Trophoblast cell (in vitro differentiated cells and primary cell): ENCODE data around the gene ATF6.

Source experiments
- DNase-seq, 2 donors: peaks; one replicate each; pipeline ENCODE4 v3.0.0-alpha.2; 2016
- H2AFZ ChIP-seq: 2 replicates; pipeline ENCODE4 v1.6.1; 2013; ENCODE audit warnings: low read length, moderate library complexity, mild to moderate bottlenecking; ENCODE audit not compliant: insufficient read depth, poor library complexity
- H2AK5ac ChIP-seq: 2 replicates; pipeline ENCODE4 v1.6.1; 2013; ENCODE audit warnings: mild to moderate bottlenecking, low read length
- H2BK120ac ChIP-seq: 2 replicates; pipeline ENCODE4 v1.6.1; 2013; ENCODE audit warnings: low read length, mild to moderate bottlenecking, moderate library complexity; ENCODE audit not compliant: insufficient read depth, poor library complexity
- H2BK12ac ChIP-seq: 2 replicates; pipeline ENCODE4 v1.6.1; 2013; ENCODE audit warnings: mild to moderate bottlenecking, low read length, moderate library complexity
- H2BK5ac ChIP-seq: 2 replicates; pipeline ENCODE4 v1.6.1; 2013; ENCODE audit warnings: low read length, low read depth, moderate library complexity, mild to moderate bottlenecking; ENCODE audit not compliant: poor library complexity
- H3K14ac ChIP-seq: 2 replicates; pipeline ENCODE4 v1.6.1; 2013; ENCODE audit warnings: mild to moderate bottlenecking, low read length
- H3K18ac ChIP-seq: 2 replicates; pipeline ENCODE4 v1.6.1; 2013; ENCODE audit warnings: mild to moderate bottlenecking, low read length
- H3K23ac ChIP-seq: 2 replicates; pipeline ENCODE4 v1.6.1; 2013; ENCODE audit warnings: low read length
- H3K27ac ChIP-seq: 2 replicates; pipeline ENCODE4 v1.5.1; 2013; ENCODE audit warnings: low read depth, mild to moderate bottlenecking, inconsistent platforms, low read length, moderate library complexity
- H3K27me3 ChIP-seq: 2 replicates; pipeline ENCODE4 v1.6.1; 2013; ENCODE audit warnings: inconsistent platforms, mild to moderate bottlenecking, low read length, moderate library complexity; ENCODE audit not compliant: insufficient read depth
- H3K36me3 ChIP-seq, 2 experiments: 1 replicate in 1 of 2; 2 replicates in 1 of 2; pipeline ENCODE4 v1.6.1; 2013; ENCODE audit warnings: low read length in 2 of 2, mild to moderate bottlenecking in 2 of 2, moderate library complexity in 1 of 2; ENCODE audit not compliant: insufficient read depth in 2 of 2, control insufficient read depth in 1 of 2
- H3K4ac ChIP-seq: 2 replicates; pipeline ENCODE4 v1.6.1; 2013; ENCODE audit warnings: low read depth, mild to moderate bottlenecking, low read length, moderate library complexity
- H3K4me1 ChIP-seq, 2 experiments: 1 replicate in 1 of 2; 2 replicates in 1 of 2; pipeline ENCODE4 v1.6.1; 2013; ENCODE audit warnings: low read length in 2 of 2, mild to moderate bottlenecking in 2 of 2, moderate library complexity in 1 of 2; ENCODE audit not compliant: insufficient read depth in 2 of 2, control insufficient read depth in 1 of 2
- H3K4me2 ChIP-seq: 2 replicates; pipeline ENCODE4 v1.6.1; 2013; ENCODE audit warnings: inconsistent platforms, mild to moderate bottlenecking, low read length, moderate library complexity
- H3K4me3 ChIP-seq: 2 replicates; pipeline ENCODE4 v1.5.1; 2013; ENCODE audit warnings: mild to moderate bottlenecking, low read depth, low read length, inconsistent platforms
- H3K79me1 ChIP-seq: one replicate; pipeline ENCODE4 v1.6.1; 2013; ENCODE audit warnings: low read length
- H3K79me2 ChIP-seq: 2 replicates; pipeline ENCODE4 v1.6.1; 2013; ENCODE audit warnings: low read length, mild to moderate bottlenecking; ENCODE audit not compliant: control insufficient read depth, insufficient read depth, poor library complexity
- H3K9ac ChIP-seq: 2 replicates; pipeline ENCODE4 v1.6.1; 2013; ENCODE audit warnings: mild to moderate bottlenecking, low read length
- H3K9me3 ChIP-seq: 2 replicates; pipeline ENCODE4 v1.6.1; 2013; ENCODE audit warnings: low read depth, mild to moderate bottlenecking, control low read depth, inconsistent platforms, low read length; ENCODE audit not compliant: insufficient read depth
- H4K12ac ChIP-seq: 2 replicates; pipeline ENCODE4 v1.6.1; 2013; ENCODE audit warnings: low read depth, mild to moderate bottlenecking, low read length, moderate library complexity
- H4K8ac ChIP-seq: 2 replicates; pipeline ENCODE4 v1.6.1; 2013; ENCODE audit warnings: low read depth, mild to moderate bottlenecking, low read length, moderate library complexity
- H4K91ac ChIP-seq: one replicate; pipeline ENCODE4 v1.6.1; 2013; ENCODE audit warnings: low read depth, mild to moderate bottlenecking, low read length, moderate library complexity
- WGBS: extraction: QIAGEN DNeasy Blood & Tissue Kit; methylation state at CpG from one replicate; pipeline ENCODE4 v1.1.7; 2013; ENCODE audit warnings: missing lambda C conversion rate; ENCODE audit not compliant: insufficient read length, insufficient coverage; ENCODE audit errors: extremely low coverage; 5-methylcytosine and 5-hydroxymethylcytosine counted together

Gene ATF6

DNA sequence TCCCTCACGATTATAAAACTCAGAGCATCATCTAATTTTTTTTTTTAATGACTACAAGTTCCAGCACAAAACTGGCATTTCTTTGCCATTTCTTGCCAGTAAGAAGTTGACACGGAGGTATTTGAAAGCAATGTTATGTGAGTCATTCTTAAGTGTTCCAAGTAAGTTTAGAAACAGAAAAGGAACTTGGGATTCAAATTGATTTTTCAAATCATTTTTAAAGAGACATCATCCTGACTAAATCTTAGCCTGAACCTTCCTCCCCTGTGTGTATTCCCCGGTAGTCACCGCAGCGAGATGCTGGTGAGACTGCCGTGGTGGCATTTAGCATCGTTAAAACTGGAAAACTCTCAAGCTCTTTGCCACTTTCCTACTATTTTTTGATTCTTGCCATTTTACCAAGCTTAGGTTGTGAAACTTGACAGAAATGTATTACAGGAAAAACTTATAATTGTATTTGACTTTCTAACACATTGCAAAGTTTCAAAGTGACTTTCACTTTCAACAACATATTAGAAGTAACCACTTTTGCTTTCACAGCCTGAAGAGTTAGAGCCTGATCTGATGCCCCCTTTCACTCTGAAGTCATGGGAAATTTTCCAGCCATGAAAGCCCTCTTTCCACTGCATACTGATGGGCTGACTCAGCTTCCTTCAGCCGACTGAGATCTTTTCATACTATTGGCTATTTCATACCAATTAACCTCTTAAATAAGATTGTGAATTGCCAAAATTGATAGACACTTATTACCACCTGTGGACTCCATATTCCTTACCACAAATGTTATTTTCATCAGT, 196.2 kb downstream of the ATF6 start:
- DNase-seq = no peak
- no peak overlapping the region for H3K27ac ChIP-seq
- no peak overlapping the region for H4K91ac ChIP-seq
- H2BK12ac ChIP-seq = peak overlapping the region; percentile 46
- H3K79me1 ChIP-seq = no peaks in the 10 kb centered on the region
- no peaks in the 10 kb centered on the region for H3K27me3 ChIP-seq
- H3K36me3 ChIP-seq = peaks cover 0 to 3% of the 10 kb centered on the region in 2 experiments
- H3K9ac ChIP-seq = no peak overlapping the region
- no peaks in the 10 kb centered on the region for H3K79me2 ChIP-seq
- no peak overlapping the region for H3K4me3 ChIP-seq
- no peak overlapping the region for H2AFZ ChIP-seq
- no peak overlapping the region for H3K14ac ChIP-seq
- no peak overlapping the region for H2AK5ac ChIP-seq
- no peak overlapping the region for H3K4me2 ChIP-seq
- H2BK5ac ChIP-seq = no peak overlapping the region
- no peak overlapping the region for H4K8ac ChIP-seq
- H2BK120ac ChIP-seq = no peak overlapping the region
- no peak overlapping the region for H3K4ac ChIP-seq
- no CpG with 5 or more reads among the region's 8 CpGs for WGBS
- H3K23ac ChIP-seq = no peak overlapping the region
- no peak overlapping the region for H3K18ac ChIP-seq
- no peaks in the 10 kb centered on the region for H3K9me3 ChIP-seq
- H4K12ac ChIP-seq = no peak overlapping the region
- H3K4me1 ChIP-seq = peaks cover 0 to 4% of the 10 kb centered on the region in 2 experiments

DNA sequence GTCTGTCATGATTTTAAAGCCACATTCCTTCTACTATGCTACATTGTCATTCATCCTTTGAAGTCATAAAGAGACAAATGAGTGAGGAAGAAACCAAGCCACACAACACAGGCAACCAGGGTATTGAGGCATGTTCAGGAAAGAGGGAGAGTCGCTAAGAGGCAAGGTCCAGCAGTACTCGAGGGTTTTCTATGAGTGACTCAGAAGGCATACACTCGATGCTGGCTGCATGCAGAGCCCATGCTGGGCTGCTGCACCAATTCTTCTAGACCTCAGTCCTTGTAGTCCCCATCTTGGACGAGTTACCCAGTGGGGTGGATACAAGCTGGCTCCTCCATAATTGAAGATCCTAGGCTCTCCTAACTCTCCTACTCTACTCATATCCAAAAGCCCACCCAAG, 199.9 kb downstream of the ATF6 start:
- no peak overlapping the region for H3K18ac ChIP-seq
- H2BK120ac ChIP-seq = no peak overlapping the region

GRCh38 chr1:161970036-161970435, 203.9 kb downstream of the ATF6 start:
- H3K4me1 ChIP-seq = no peaks in the 10 kb centered on the region
- no CpG with 5 or more reads among the region's 6 CpGs for WGBS
- H3K14ac ChIP-seq = no peak overlapping the region
- H4K91ac ChIP-seq = no peak overlapping the region
- no peak overlapping the region for H3K4ac ChIP-seq
- no peak overlapping the region for H3K9ac ChIP-seq
- H3K27me3 ChIP-seq = no peaks in the 10 kb centered on the region
- H3K9me3 ChIP-seq = peaks cover 2% of the 10 kb centered on the region
- H4K8ac ChIP-seq = no peak overlapping the region
- H2BK120ac ChIP-seq = no peak overlapping the region
- H3K27ac ChIP-seq = no peak overlapping the region
- no peak overlapping the region for H3K23ac ChIP-seq
- no peak for DNase-seq
- H3K36me3 ChIP-seq = no peaks in the 10 kb centered on the region
- H2AK5ac ChIP-seq = no peak overlapping the region
- H4K12ac ChIP-seq = no peak overlapping the region
- no peak overlapping the region for H2AFZ ChIP-seq
- H3K79me2 ChIP-seq = no peaks in the 10 kb centered on the region
- H2BK12ac ChIP-seq = no peak overlapping the region
- no peak overlapping the region for H3K18ac ChIP-seq
- H3K4me2 ChIP-seq = no peak overlapping the region
- no peaks in the 10 kb centered on the region for H3K79me1 ChIP-seq
- H2BK5ac ChIP-seq = no peak overlapping the region
- H3K4me3 ChIP-seq = no peak overlapping the region

More for the DNA sequence above, 199.9 kb downstream of the ATF6 start:
- no peak overlapping the region for H4K12ac ChIP-seq
- no peak overlapping the region for H4K91ac ChIP-seq
- no peaks in the 10 kb centered on the region for H3K79me1 ChIP-seq
- H3K9me3 ChIP-seq = peaks cover 2% of the 10 kb centered on the region
- H3K27ac ChIP-seq = no peak overlapping the region
- H3K9ac ChIP-seq = no peak overlapping the region
- H3K27me3 ChIP-seq = no peaks in the 10 kb centered on the region
- no peak overlapping the region for H3K4ac ChIP-seq
- no peaks in the 10 kb centered on the region for H3K36me3 ChIP-seq
- no peak for DNase-seq
- H3K4me1 ChIP-seq = peaks cover 0 to 4% of the 10 kb centered on the region in 2 experiments
- no peak overlapping the region for H4K8ac ChIP-seq
- no peak overlapping the region for H3K4me2 ChIP-seq
- no CpG with 5 or more reads among the region's 4 CpGs for WGBS
- H2BK5ac ChIP-seq = no peak overlapping the region
- no peak overlapping the region for H3K23ac ChIP-seq
- H3K14ac ChIP-seq = no peak overlapping the region
- no peak overlapping the region for H3K4me3 ChIP-seq
- H2AK5ac ChIP-seq = no peak overlapping the region
- H2BK12ac ChIP-seq = no peak overlapping the region
- no peak overlapping the region for H2AFZ ChIP-seq
- no peaks in the 10 kb centered on the region for H3K79me2 ChIP-seq

GRCh38 chr1:161970633-161971032, 204.5 kb downstream of the ATF6 start:
- no peak for DNase-seq
- no peak overlapping the region for H3K18ac ChIP-seq
- WGBS = no CpG with 5 or more reads among the region's 3 CpGs
- H3K9me3 ChIP-seq = peaks cover 2% of the 10 kb centered on the region
- H2AK5ac ChIP-seq = no peak overlapping the region
- H2BK5ac ChIP-seq = no peak overlapping the region
- no peak overlapping the region for H3K9ac ChIP-seq
- H3K4me3 ChIP-seq = no peak overlapping the region
- no peaks in the 10 kb centered on the region for H3K79me1 ChIP-seq
- H3K27ac ChIP-seq = no peak overlapping the region
- no peaks in the 10 kb centered on the region for H3K36me3 ChIP-seq
- H2AFZ ChIP-seq = no peak overlapping the region
- no peak overlapping the region for H4K8ac ChIP-seq
- no peak overlapping the region for H4K12ac ChIP-seq
- H3K4me2 ChIP-seq = no peak overlapping the region
- H3K23ac ChIP-seq = no peak overlapping the region
- H3K79me2 ChIP-seq = no peaks in the 10 kb centered on the region
- H2BK12ac ChIP-seq = no peak overlapping the region
- no peak overlapping the region for H2BK120ac ChIP-seq
- H4K91ac ChIP-seq = no peak overlapping the region
- H3K27me3 ChIP-seq = no peaks in the 10 kb centered on the region
- H3K4ac ChIP-seq = no peak overlapping the region
- H3K14ac ChIP-seq = no peak overlapping the region
- no peaks in the 10 kb centered on the region for H3K4me1 ChIP-seq
